Dermis microvascular lymphatic vessel endothelial cell (primary cell): ENCODE results near the gene TPGS2. TPM values are rescaled to one million over a fixed set of nuclear protein-coding genes. Genes with fewer than 3 reads are reported as not detected.
"Not testable (repeated sequence)": the region's sequence is repeated elsewhere in the genome, so short reads cannot be mapped to it uniquely, and the experiment has no call there.

Experiments used
- DNase-seq, 2 donors: peaks; one replicate each; pipeline versions ENCODE4 v3.0.0 to v3.0.0-alpha.2; 2010; ENCODE audit warnings: low read depth in 2 of 2
- total RNA-seq: library from RNA; depleted of rRNA; stranded (reverse); fragments of >200 nt; gene quantifications from 2 replicates; pipeline ENCODE4 v1.2.1, GENCODE V29; 2014

The TPGS2 gene
- total RNA-seq = 204 and 214 TPM in 2 replicates

GRCh38 chr18:36828630-36829361, at the start of gene TPGS2, which contains the start of gene KIAA1328:
TSS of gene TPGS2 (minus strand) at chr18:36829002. CDS start at chr18:36828767, 235 bp downstream.
TSS of gene KIAA1328 (plus strand) at chr18:36829127. CDS start at chr18:36829139, 12 bp downstream.
- peak; percentile 63 to 96 for DNase-seq

GRCh38 chr18:36873826-36874225, 45.0 kb upstream of the TPGS2 start:
- not testable (repeated sequence) for DNase-seq

- no peak for DNase-seq
Observed at GRCh38 chr18:36872329-36872728, 43.5 kb upstream of the TPGS2 start.

GRCh38 chr18:36871801-36872200, 43.0 kb upstream of the TPGS2 start:
- DNase-seq = no peak

GRCh38 chr18:36867056-36867455, 38.3 kb upstream of the TPGS2 start:
- no peak for DNase-seq

GRCh38 chr18:36862182-36862581, 33.4 kb upstream of the TPGS2 start:
- DNase-seq = no peak

- peak in 1 of 2 donors; percentile 50 for DNase-seq
Observed at GRCh38 chr18:36856815-36857214, 28.0 kb upstream of the TPGS2 start.

- no peak for DNase-seq
Observed at GRCh38 chr18:36851202-36851590, 22.4 kb upstream of the TPGS2 start.

GRCh38 chr18:36850527-36851201, 21.9 kb upstream of the TPGS2 start:
- peak in 1 of 2 donors; percentile 78 for DNase-seq

- DNase-seq = no peak
Observed at GRCh38 chr18:36849288-36850006, 20.6 kb upstream of the TPGS2 start.

- DNase-seq = no peak
Observed at GRCh38 chr18:36848609-36849008, 19.8 kb upstream of the TPGS2 start.

GRCh38 chr18:36843784-36844183, 15.0 kb upstream of the TPGS2 start:
- no peak for DNase-seq

GRCh38 chr18:36843199-36843598, 14.4 kb upstream of the TPGS2 start:
- DNase-seq = no peak

- DNase-seq = no peak
Observed at GRCh38 chr18:36839835-36840234, 11.0 kb upstream of the TPGS2 start.

- no peak for DNase-seq
Observed at GRCh38 chr18:36835927-36836326, 7.1 kb upstream of the TPGS2 start.

GRCh38 chr18:36833120-36833519, 4.3 kb upstream of the TPGS2 start:
- no peak for DNase-seq

GRCh38 chr18:36831139-36831538, 2.3 kb upstream of the TPGS2 start:
- peak in 1 of 2 donors; percentile 34 for DNase-seq

GRCh38 chr18:36830158-36830495, 1.3 kb upstream of the TPGS2 start:
- no peak for DNase-seq

- DNase-seq = peak in 1 of 2 donors; percentile 29
Observed at GRCh38 chr18:36829362-36830157, 758 bp upstream of the TPGS2 start.

GRCh38 chr18:36828157-36828629, 609 bp downstream of the TPGS2 start:
- DNase-seq = peak in 1 of 2 donors; percentile 56

GRCh38 chr18:36826556-36826955, 2.2 kb downstream of the TPGS2 start:
- peak in 1 of 2 donors; percentile 20 for DNase-seq
